Small intestine (tissue), 16 donors: ENCODE measurements around the gene HSD17B2. TPM values are rescaled to one million over a fixed set of nuclear protein-coding genes. Genes with fewer than 3 reads are reported as not detected.

Source experiments
- DNase-seq, 2 donors: peaks; one replicate each; pipeline versions ENCODE4 v3.0.0 to v3.0.0-alpha.2; 2013
- FAIRE-seq: peaks from 2 replicates; lab custom pipeline; 2012; peaks lifted over from hg19 to GRCh38; lab: Jason Lieb, UNC
- H3K27ac ChIP-seq, 3 donors: one replicate each; pipeline ENCODE4 v1.5.1; 2013; ENCODE audit warnings: low read length in 2 of 3, mild to moderate bottlenecking in 2 of 3, control low read depth in 1 of 3, inconsistent platforms in 1 of 3, low read depth in 1 of 3, moderate library complexity in 1 of 3
- H3K27me3 ChIP-seq, 3 donors: one replicate each; pipeline ENCODE4 v1.6.1; 2013; ENCODE audit warnings: low read length in 3 of 3, inconsistent platforms in 1 of 3; ENCODE audit not compliant: control insufficient read depth in 3 of 3, insufficient read depth in 3 of 3
- H3K36me3 ChIP-seq, 3 donors: one replicate each; pipeline ENCODE4 v1.6.1; 2013; ENCODE audit warnings: low read length in 3 of 3, inconsistent platforms in 1 of 3, low read depth in 1 of 3, mild to moderate bottlenecking in 1 of 3, moderate library complexity in 1 of 3; ENCODE audit not compliant: control insufficient read depth in 3 of 3, insufficient read depth in 2 of 3
- H3K4me1 ChIP-seq, 3 donors: one replicate each; pipeline ENCODE4 v1.6.1; 2013; ENCODE audit warnings: low read length in 2 of 3, inconsistent platforms in 1 of 3, low read depth in 1 of 3, mild to moderate bottlenecking in 1 of 3, moderate library complexity in 1 of 3; ENCODE audit not compliant: control insufficient read depth in 3 of 3, insufficient read depth in 2 of 3
- H3K4me3 ChIP-seq, 3 donors: one replicate each; pipeline ENCODE4 v1.5.1; 2013; ENCODE audit warnings: low read length in 3 of 3, control low read depth in 1 of 3, inconsistent platforms in 1 of 3, low read depth in 1 of 3, mild to moderate bottlenecking in 1 of 3, moderate library complexity in 1 of 3
- H3K9me3 ChIP-seq, 2 donors: one replicate each; pipeline ENCODE4 v1.6.1; 2013; ENCODE audit warnings: low read depth in 1 of 2, low read length in 1 of 2; ENCODE audit not compliant: control insufficient read depth in 2 of 2, insufficient read depth in 1 of 2
- WGBS, 3 donors: extraction: QIAGEN DNeasy Blood & Tissue Kit; methylation state at CpG; one replicate each; pipeline ENCODE4 v1.1.7; 2013; 5-methylcytosine and 5-hydroxymethylcytosine counted together
- long read RNA-seq, 10 donors: transcript quantifications; one replicate each; lab custom pipeline, GENCODE V29; 2026
- polyA plus RNA-seq, 4 donors: library from polyadenylated mRNA; stranded (reverse) in 3 of 4; unstranded in 1 of 4; fragments of 200-250 nt in 3 of 4; fragments of 120-200 nt in 1 of 4; gene quantifications; one replicate each; pipeline versions ENCODE4 v1.2.1 to v1.2.3, GENCODE V29; 2013
- donor health status: healthy with polysubstance abuse.
- donor health status: control.
- donor health status: control.
- donor health status: Bipolar disorder and iron deficiency.
- donor health status: healthy.

The HSD17B2 gene
- polyA plus RNA-seq = 100 to 1,000 TPM in 3 of 4 donors, 10 to 100 TPM in 1; 71.7 to 250 (median 182) TPM
- long read RNA-seq, donor 1 = 0 reads
- long read RNA-seq, donor 2, transcript HSD17B2-201 (5 exons, 1,455 nt) = major isoform, 8 of 16 reads
- long read RNA-seq, donor 2, partial matches to known transcripts = 7 of 16 reads
- long read RNA-seq, donor 2, other reads (novel, unspliced or antisense) = 0 of 16 reads
- long read RNA-seq, donor 3, transcript HSD17B2-201 (5 exons, 1,455 nt) = major isoform, 14 of 37 reads
- long read RNA-seq, donor 3, partial matches to known transcripts = 23 of 37 reads
- long read RNA-seq, donor 3, other reads (novel, unspliced or antisense) = 0 of 37 reads
- long read RNA-seq, donor 4 = 0 reads
- long read RNA-seq, donor 5, partial matches to known transcripts = 10 of 14 reads
- long read RNA-seq, donor 5, other reads (novel, unspliced or antisense) = 0 of 14 reads
- long read RNA-seq, donor 6, transcript HSD17B2-201 (5 exons, 1,455 nt) = major isoform, 20 of 46 reads
- long read RNA-seq, donor 6, partial matches to known transcripts = 25 of 46 reads
- long read RNA-seq, donor 6, other reads (novel, unspliced or antisense) = 0 of 46 reads
- long read RNA-seq, donor 7 = 0 reads
- long read RNA-seq, donor 8 = 0 reads
- long read RNA-seq, donor 9, transcript HSD17B2-201 (5 exons, 1,455 nt) = major isoform, 7 of 15 reads
- long read RNA-seq, donor 9, partial matches to known transcripts = 6 of 15 reads
- long read RNA-seq, donor 9, other reads (novel, unspliced or antisense) = 0 of 15 reads
- long read RNA-seq, donor 10, transcript HSD17B2-201 (5 exons, 1,455 nt) = major isoform, 25 of 40 reads
- long read RNA-seq, donor 10, partial matches to known transcripts = 14 of 40 reads
- long read RNA-seq, donor 10, other reads (novel, unspliced or antisense) = 0 of 40 reads

DNA sequence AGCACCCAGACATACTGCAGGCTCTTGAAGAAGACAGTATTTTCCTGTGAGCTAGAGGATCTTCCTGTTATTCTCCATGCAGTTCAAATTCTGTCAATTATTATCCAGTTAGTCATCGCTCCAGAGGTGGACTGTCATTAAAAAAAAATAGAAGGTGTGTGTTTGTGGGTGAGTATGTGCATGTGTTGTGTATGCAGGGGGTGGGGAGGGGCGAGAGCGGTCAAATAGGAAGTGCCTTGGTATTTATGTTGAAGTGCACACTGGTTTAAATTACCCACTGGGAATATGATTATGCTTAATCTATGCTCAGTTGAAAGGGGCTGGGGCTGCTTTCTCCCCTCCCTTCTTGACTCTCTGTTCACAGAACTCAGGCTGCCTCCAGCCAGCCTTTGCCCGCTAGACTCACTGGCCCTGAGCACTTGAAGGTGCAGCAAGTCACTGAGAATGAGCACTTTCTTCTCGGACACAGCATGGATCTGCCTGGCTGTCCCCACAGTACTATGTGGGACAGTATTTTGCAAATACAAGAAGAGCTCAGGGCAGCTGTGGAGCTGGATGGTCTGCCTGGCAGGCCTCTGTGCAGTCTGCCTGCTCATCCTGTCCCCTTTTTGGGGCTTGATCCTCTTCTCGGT is at the start of gene HSD17B2:
Gene HSD17B2 (plus strand): TSS at position 273 of the 632 bp plus-strand sequence. CDS start 172 bp downstream, at position 445.
- peak within 1 kb of the TSS in 2 of 3 donors; percentile 75 to 92 for H3K4me3 ChIP-seq
- H3K27ac ChIP-seq = peak within 1 kb of the TSS; percentile 72 to 94 (median 92)
- FAIRE-seq (no peak), DNase-seq (peak; percentile 90 to 96)
- 17 to 52% (median 33%) methylated on average over 6 of the region's 6 CpGs for WGBS, 3 donors
- H3K4me1 ChIP-seq = peaks cover 4 to 36% (median 10%) of the 10 kb centered on the region in 3 donors
- no peaks in the 10 kb centered on the region for H3K27me3 ChIP-seq
- no peaks in the 10 kb centered on the region for H3K9me3 ChIP-seq
- peaks cover 0 to 3% (median 2%) of the 10 kb centered on the region in 3 donors for H3K36me3 ChIP-seq

DNA sequence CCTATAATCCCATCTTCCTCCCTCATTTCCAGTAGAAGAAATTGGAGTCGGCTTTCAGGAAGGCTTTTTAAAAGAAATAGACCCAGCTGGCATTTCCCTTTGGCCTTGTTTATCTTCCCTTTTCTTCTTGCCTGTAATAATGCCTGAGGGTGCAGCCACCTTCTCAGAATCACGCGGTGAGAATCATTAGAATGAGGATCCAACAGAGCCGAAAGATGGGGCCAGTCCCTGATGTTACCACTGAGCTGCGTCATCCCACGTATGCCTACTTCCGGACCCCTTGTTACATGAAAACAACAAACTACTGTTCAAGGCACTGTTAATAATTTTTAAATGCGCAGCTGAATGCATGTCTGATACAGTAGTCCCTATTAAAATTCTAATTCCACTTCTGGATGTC is 47.9 kb upstream of the HSD17B2 start:
- no peak for FAIRE-seq
- 88 to 94% (median 93%) methylated on average over 8 of the region's 8 CpGs for WGBS, 3 donors
- Histone ChIP-seq H3K27ac (no peak overlapping the region), H3K27me3 (no peaks in the 10 kb centered on the region), H3K4me3 (no peak overlapping the region), H3K9me3 (no peaks in the 10 kb centered on the region), H3K36me3 (no peaks in the 10 kb centered on the region), H3K4me1 (peaks cover 0 to 11% (median 0%) of the 10 kb centered on the region in 3 donors)
- DNase-seq = no peak

- 63 to 79% (median 67%) methylated on average over 5 of the region's 5 CpGs for WGBS, 3 donors
- DNase-seq = peak in 1 of 2 donors; percentile 24
- H3K27ac ChIP-seq = no peak overlapping the region
Measured at GRCh38 chr16:81987706-81988105, 47.3 kb upstream of the HSD17B2 start.

DNA sequence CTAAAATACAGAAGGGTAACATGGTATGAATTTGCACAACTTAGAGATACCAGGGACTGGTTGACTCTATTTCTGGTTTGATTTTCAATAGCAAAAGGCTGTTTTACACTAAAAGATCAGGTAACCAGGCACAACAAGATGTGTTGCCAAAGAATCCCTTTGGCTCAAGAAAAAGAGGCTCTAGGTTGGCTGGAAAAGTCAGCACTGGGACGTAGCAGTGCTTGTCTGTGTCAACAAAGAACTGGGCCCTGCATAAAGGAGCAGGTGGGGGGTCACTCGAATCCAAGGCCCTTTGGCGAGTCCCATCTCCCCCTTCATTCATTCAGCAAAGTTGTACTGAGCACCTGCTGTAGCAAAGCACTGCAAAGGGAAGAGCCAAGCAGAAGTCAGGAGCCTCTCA is 42.2 kb upstream of the HSD17B2 start:
- no peak overlapping the region for H3K27ac ChIP-seq
- peaks cover 0 to 8% (median 0%) of the 10 kb centered on the region in 3 donors for H3K36me3 ChIP-seq
- H3K4me1 ChIP-seq = peaks cover 0 to 13% (median 4%) of the 10 kb centered on the region in 3 donors
- H3K27me3 ChIP-seq = no peaks in the 10 kb centered on the region
- DNase-seq (no peak), FAIRE-seq (no peak)
- 80 to 81% (median 81%) methylated on average over 3 of the region's 3 CpGs for WGBS, 3 donors
- no peaks in the 10 kb centered on the region for H3K9me3 ChIP-seq
- H3K4me3 ChIP-seq = no peak overlapping the region

More at GRCh38 chr16:81987706-81988105, 47.3 kb upstream of the HSD17B2 start:
- Histone ChIP-seq H3K27me3 (no peaks in the 10 kb centered on the region), H3K9me3 (no peaks in the 10 kb centered on the region), H3K36me3 (no peaks in the 10 kb centered on the region), H3K4me1 (peaks cover 0 to 11% (median 0%) of the 10 kb centered on the region in 3 donors), H3K4me3 (no peak overlapping the region)
- FAIRE-seq = no peak

DNA sequence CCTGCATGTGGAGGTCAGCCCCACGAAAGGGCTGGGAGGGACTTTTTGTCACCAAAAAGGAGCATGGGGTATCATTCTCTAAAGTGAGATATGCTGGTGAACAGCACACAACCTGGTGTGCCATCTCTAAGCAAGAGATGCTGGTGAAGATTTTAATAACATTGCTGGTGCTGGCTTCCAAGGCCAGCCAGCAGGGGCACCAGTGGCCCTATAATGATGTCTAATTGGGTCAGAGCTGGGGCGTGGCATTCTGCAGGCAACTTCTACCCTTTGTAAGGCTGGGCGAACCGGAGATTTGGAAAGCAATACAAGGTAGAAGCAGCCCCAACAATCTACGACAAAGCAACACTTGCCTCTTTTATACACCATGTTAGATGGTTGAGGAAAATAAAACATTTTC is 40.6 kb upstream of the HSD17B2 start:
- Histone ChIP-seq H3K36me3 (peaks cover 0 to 14% (median 6%) of the 10 kb centered on the region in 3 donors), H3K9me3 (no peaks in the 10 kb centered on the region), H3K27ac (no peak overlapping the region), H3K27me3 (no peaks in the 10 kb centered on the region), H3K4me3 (no peak overlapping the region), H3K4me1 (peaks cover 0 to 13% (median 4%) of the 10 kb centered on the region in 3 donors)
- FAIRE-seq (no peak), DNase-seq (no peak)
- WGBS, 3 donors = 85 to 91% (median 90%) methylated on average over 5 of the region's 5 CpGs

GRCh38 chr16:81995651-81996050 is 39.4 kb upstream of the HSD17B2 start:
- H3K9me3 ChIP-seq = no peaks in the 10 kb centered on the region
- H3K36me3 ChIP-seq = peaks cover 0 to 20% (median 8%) of the 10 kb centered on the region in 3 donors
- H3K27me3 ChIP-seq = no peaks in the 10 kb centered on the region
- FAIRE-seq (no peak), DNase-seq (no peak)
- H3K27ac ChIP-seq = peak overlapping the region in 1 of 3 donors; percentile 5
- 66 to 68% (median 67%) methylated on average over 3 of the region's 3 CpGs for WGBS, 3 donors
- no peak overlapping the region for H3K4me3 ChIP-seq
- peaks cover 0 to 7% (median 4%) of the 10 kb centered on the region in 3 donors for H3K4me1 ChIP-seq

- H3K27ac ChIP-seq = peak overlapping the region in 2 of 3 donors; percentile 34 to 55
- no peak for FAIRE-seq
- 67 to 84% (median 76%) methylated on average over 11 of the region's 11 CpGs for WGBS, 3 donors
Measured at GRCh38 chr16:81996664-81997509, 38.2 kb upstream of the HSD17B2 start.

More at GRCh38 chr16:81996664-81997509, 38.2 kb upstream of the HSD17B2 start:
- no peak overlapping the region for H3K4me3 ChIP-seq
- peaks cover 0 to 23% (median 8%) of the 10 kb centered on the region in 3 donors for H3K36me3 ChIP-seq
- no peaks in the 10 kb centered on the region for H3K27me3 ChIP-seq
- peak; percentile 55 to 60 for DNase-seq
- no peaks in the 10 kb centered on the region for H3K9me3 ChIP-seq
- peaks cover 0 to 4% (median 2%) of the 10 kb centered on the region in 3 donors for H3K4me1 ChIP-seq
